ENCODE results near the gene RUNX3.

Gene RUNX3

GRCh38 chr1:24963099-24963872 lies 33.2 kb upstream of the RUNX3 start:
- no peak for DNase-seq

GRCh38 chr1:24961961-24962861 lies 32.1 kb upstream of the RUNX3 start:
- DNase-seq: no peak

- DNase-seq: no peak
Measured at GRCh38 chr1:24961334-24961733, 31.3 kb upstream of the RUNX3 start.

GRCh38 chr1:24960071-24960801 lies 30.2 kb upstream of the RUNX3 start:
- DNase-seq: no peak

- DNase-seq: no peak
Measured at GRCh38 chr1:24959623-24959975, 29.5 kb upstream of the RUNX3 start.

- no peak for DNase-seq
Measured at GRCh38 chr1:24958766-24959622, 28.9 kb upstream of the RUNX3 start.

GRCh38 chr1:24957808-24958752 lies 28.0 kb upstream of the RUNX3 start:
- no peak for DNase-seq

- no peak for DNase-seq
Measured at GRCh38 chr1:24957016-24957807, 27.1 kb upstream of the RUNX3 start.

- DNase-seq: no peak
Measured at GRCh38 chr1:24955779-24956365, 25.8 kb upstream of the RUNX3 start.

GRCh38 chr1:24955161-24955560 lies 25.1 kb upstream of the RUNX3 start:
- no peak for DNase-seq

- DNase-seq: no peak
Measured at GRCh38 chr1:24954631-24955030, 24.6 kb upstream of the RUNX3 start.

- DNase-seq: no peak
Measured at GRCh38 chr1:24954022-24954421, 23.9 kb upstream of the RUNX3 start.

GRCh38 chr1:24952413-24952841 lies 22.4 kb upstream of the RUNX3 start:
- no peak for DNase-seq

- DNase-seq: no peak
Measured at GRCh38 chr1:24951810-24952412, 21.8 kb upstream of the RUNX3 start.

- DNase-seq: no peak
Measured at GRCh38 chr1:24951337-24951736, 21.3 kb upstream of the RUNX3 start.

- no peak for DNase-seq
Measured at GRCh38 chr1:24949331-24949881, 19.3 kb upstream of the RUNX3 start.

- no peak for DNase-seq
Measured at GRCh38 chr1:24948079-24948827, 18.2 kb upstream of the RUNX3 start.
